ENCODE results near the gene SOX6.

SOX6 gene

GRCh38 chr11:16110886-16111285 is 245.5 kb downstream of the SOX6 start:
- Histone ChIP-seq H3F3A (ENCODE audit: insufficient read depth, low read length) (no peaks in the 10 kb centered on the region), H3K9me3 (replicated peaks; ENCODE audit: insufficient read depth, low read length) (no peaks in the 10 kb centered on the region), H3K4me3 (ENCODE audit: low read length) (no peak overlapping the region), H3K27me3 (replicated peaks; ENCODE audit: insufficient read depth, low read length) (no peaks in the 10 kb centered on the region), H3K9ac (ENCODE audit: low read length) (no peak overlapping the region), H3K79me2 (ENCODE audit: low read length) (no peaks in the 10 kb centered on the region), H3K9me2 (replicated peaks; ENCODE audit: insufficient read depth, low read length) (no peaks in the 10 kb centered on the region), H3K27ac (ENCODE audit: low read length) (no peak overlapping the region), H2AFZ (ENCODE audit: low read length) (no peak overlapping the region), H3K36me3 (replicated peaks; ENCODE audit: insufficient read depth, low read length) (no peaks in the 10 kb centered on the region), H4K20me1 (ENCODE audit: insufficient read depth, low read length) (no peaks in the 10 kb centered on the region), H3K4me1 (ENCODE audit: low read length) (no peaks in the 10 kb centered on the region), H3K4me2 (ENCODE audit: low read depth, low read length) (no peak overlapping the region)
- TF ChIP-seq EZH2phosphoT487 (IDR thresholded peaks at IDR 0.05; ENCODE audit: low read length), result no peak
- TF ChIP-seq EZH2 (optimal IDR thresholded peaks at IDR 0.05; ENCODE audit: low read depth, low read length), result no peak
- TF ChIP-seq CTCF (IDR thresholded peaks at IDR 0.05; ENCODE audit: low read length), result no peak
- DNase-seq, result no peak

DNA sequence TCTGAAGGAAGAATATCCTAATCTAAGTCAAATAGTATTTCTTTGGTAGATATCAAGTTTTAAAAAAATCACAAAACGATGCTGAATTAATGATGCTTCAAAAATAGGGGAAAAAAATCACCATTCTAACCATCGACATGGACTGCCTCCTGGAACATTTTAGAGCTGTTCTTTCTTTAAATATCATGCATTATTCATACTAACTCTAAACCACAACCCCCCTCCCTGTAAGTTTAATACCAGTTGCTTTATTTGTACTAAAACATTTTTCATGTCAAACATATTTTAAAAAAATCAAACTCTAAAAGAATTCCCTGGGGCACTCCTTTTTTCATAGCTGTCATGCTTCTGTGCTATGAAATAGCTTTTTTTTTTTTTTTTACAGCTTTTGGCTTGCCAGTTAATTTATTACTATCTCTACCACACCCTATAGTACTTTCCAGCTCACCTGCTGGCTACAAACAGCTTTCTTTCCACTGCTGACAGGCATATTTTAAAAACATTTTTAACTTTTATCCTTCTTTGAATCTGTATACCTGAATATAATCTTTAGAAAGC is 256.9 kb downstream of the SOX6 start:
- no peaks in the 10 kb centered on the region for H3K27me3 ChIP-seq (replicated peaks; ENCODE audit: insufficient read depth, low read length)

DNA sequence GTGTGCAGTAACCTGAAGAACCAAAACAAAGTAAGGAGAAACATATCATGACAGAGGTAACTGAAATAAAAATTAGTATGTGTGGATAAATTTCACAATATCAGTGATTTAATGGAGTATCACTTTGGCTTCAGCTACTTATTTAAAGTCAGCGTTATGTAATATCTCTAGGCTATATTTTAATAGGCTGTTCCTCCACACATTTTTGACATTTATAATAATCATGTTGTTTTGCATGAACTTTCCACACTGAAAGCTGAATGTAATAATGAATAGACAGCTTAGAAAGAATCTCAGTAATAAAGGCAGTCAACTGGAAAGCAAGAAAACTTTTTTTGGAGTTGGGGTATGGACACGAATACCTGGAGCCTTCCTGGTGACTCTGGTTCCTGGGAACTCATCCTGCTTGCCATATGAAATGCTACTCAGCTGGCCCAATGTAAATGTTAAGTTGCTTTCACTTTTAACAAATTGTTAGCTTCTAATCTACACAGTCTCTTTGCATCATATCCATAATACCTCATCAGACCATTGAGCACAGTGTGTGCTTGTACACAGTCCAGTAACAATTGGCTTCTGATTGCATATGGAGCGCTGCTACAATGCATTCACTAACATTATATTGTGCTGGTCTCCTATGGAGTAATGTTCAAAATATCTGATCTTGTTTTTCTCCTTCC is 257.7 kb downstream of the SOX6 start:
- no peak overlapping the region for H3K9ac ChIP-seq (ENCODE audit: low read length)
- H3K9me2 ChIP-seq (replicated peaks; ENCODE audit: insufficient read depth, low read length), result no peaks in the 10 kb centered on the region
- no peaks in the 10 kb centered on the region for H3K4me1 ChIP-seq (ENCODE audit: low read length)
- H4K20me1 ChIP-seq (ENCODE audit: insufficient read depth, low read length), result no peaks in the 10 kb centered on the region
- no peaks in the 10 kb centered on the region for H3K27me3 ChIP-seq (replicated peaks; ENCODE audit: insufficient read depth, low read length)
- H3K79me2 ChIP-seq (ENCODE audit: low read length), result no peaks in the 10 kb centered on the region
- TF ChIP-seq EZH2 (optimal IDR thresholded peaks at IDR 0.05; ENCODE audit: low read depth, low read length), result no peak
- TF ChIP-seq CTCF (IDR thresholded peaks at IDR 0.05; ENCODE audit: low read length), result no peak
- no peak for TF ChIP-seq EZH2phosphoT487 (IDR thresholded peaks at IDR 0.05; ENCODE audit: low read length)
- no peak overlapping the region for H3K4me2 ChIP-seq (ENCODE audit: low read depth, low read length)
- H3K9me3 ChIP-seq (replicated peaks; ENCODE audit: insufficient read depth, low read length), result no peaks in the 10 kb centered on the region
- H2AFZ ChIP-seq (ENCODE audit: low read length), result no peak overlapping the region
- no peak overlapping the region for H3K4me3 ChIP-seq (ENCODE audit: low read length)
- H3F3A ChIP-seq (ENCODE audit: insufficient read depth, low read length), result no peaks in the 10 kb centered on the region
- no peak overlapping the region for H3K27ac ChIP-seq (ENCODE audit: low read length)
- H3K36me3 ChIP-seq (replicated peaks; ENCODE audit: insufficient read depth, low read length), result no peaks in the 10 kb centered on the region
- no peak for DNase-seq

More for the DNA sequence above, 256.9 kb downstream of the SOX6 start:
- H3K9ac ChIP-seq (ENCODE audit: low read length), result no peak overlapping the region
- no peaks in the 10 kb centered on the region for H3K9me3 ChIP-seq (replicated peaks; ENCODE audit: insufficient read depth, low read length)
- H2AFZ ChIP-seq (ENCODE audit: low read length), result no peak overlapping the region
- H3K36me3 ChIP-seq (replicated peaks; ENCODE audit: insufficient read depth, low read length), result no peaks in the 10 kb centered on the region
- H4K20me1 ChIP-seq (ENCODE audit: insufficient read depth, low read length), result no peaks in the 10 kb centered on the region
- TF ChIP-seq EZH2phosphoT487 (IDR thresholded peaks at IDR 0.05; ENCODE audit: low read length) (no peak), CTCF (IDR thresholded peaks at IDR 0.05; ENCODE audit: low read length) (no peak), EZH2 (optimal IDR thresholded peaks at IDR 0.05; ENCODE audit: low read depth, low read length) (no peak)
- no peak overlapping the region for H3K4me2 ChIP-seq (ENCODE audit: low read depth, low read length)
- H3K27ac ChIP-seq (ENCODE audit: low read length), result no peak overlapping the region
- H3K4me1 ChIP-seq (ENCODE audit: low read length), result no peaks in the 10 kb centered on the region
- H3K4me3 ChIP-seq (ENCODE audit: low read length), result no peak overlapping the region
- no peak for DNase-seq
- no peaks in the 10 kb centered on the region for H3K79me2 ChIP-seq (ENCODE audit: low read length)
- H3K9me2 ChIP-seq (replicated peaks; ENCODE audit: insufficient read depth, low read length), result no peaks in the 10 kb centered on the region
- H3F3A ChIP-seq (ENCODE audit: insufficient read depth, low read length), result no peaks in the 10 kb centered on the region

Data from MM.1S (cell line).